IMR-90 (cell line): ENCODE data around the gene SMCO3. TPM values are rescaled to one million over a fixed set of nuclear protein-coding genes. Genes with fewer than 3 reads are reported as not detected.

ENCODE experiments used
- ATAC-seq: fragments of 200-7000 bp; cut with Tn5 transposase; 2 replicates; pipeline ENCODE4 v1.9.1; 2020; ENCODE audit warnings: low read depth, mild to moderate bottlenecking, moderate library complexity
- BruUV-seq: library from RNA; stranded (reverse); fragments of 400-500 nt; replicated peaks from 2 replicates; lab custom pipeline; 2021; lab: Mats Ljungman, UMichigan
- CTCF ChIA-PET: fragments of 300-600 bp; formaldehyde crosslinking; extraction: SDS; loops from one replicate; lab custom pipeline; 2021; ENCODE audit warnings: antibody characterized with exemption; lab: Yijun Ruan, JAX
- POLR2A ChIA-PET: fragments of 300-600 bp; sonication (Branson Sonifier 250); formaldehyde crosslinking; loops from one replicate; lab custom pipeline; 2022; ENCODE audit warnings: antibody characterized with exemption; ENCODE audit not compliant: unreplicated experiment; lab: Charles Lee
- DNase-seq: peaks from one replicate; pipeline ENCODE4 v3.0.0; 2013
- H2AFZ ChIP-seq: replicated peaks from 2 replicates; pipeline ENCODE3; 2013; ENCODE audit warnings: low read length, mild to moderate bottlenecking; ENCODE audit not compliant: poor library complexity
- H2AK5ac ChIP-seq: 2 replicates; pipeline ENCODE4 v1.6.1; 2013; ENCODE audit warnings: low read depth, low read length, inconsistent platforms
- H2AK9ac ChIP-seq: replicated peaks from 2 replicates; pipeline ENCODE3; 2013; ENCODE audit warnings: mild to moderate bottlenecking, low read depth, low read length, moderate library complexity; ENCODE audit not compliant: poor library complexity
- H2BK120ac ChIP-seq: 2 replicates; pipeline ENCODE4 v1.6.1; 2013; ENCODE audit warnings: low read depth, low read length, inconsistent platforms
- H2BK15ac ChIP-seq: 3 replicates; pipeline ENCODE4 v1.6.1; 2013; ENCODE audit warnings: low read depth, low read length, inconsistent platforms
- H2BK20ac ChIP-seq: 2 replicates; pipeline ENCODE4 v1.6.1; 2013; ENCODE audit warnings: low read depth, mild to moderate bottlenecking, inconsistent platforms, low read length, moderate library complexity
- H2BK5ac ChIP-seq: 2 replicates; pipeline ENCODE4 v1.6.1; 2013; ENCODE audit warnings: mild to moderate bottlenecking, low read depth, low read length, inconsistent platforms; ENCODE audit not compliant: poor library complexity, severe bottlenecking
- H3K14ac ChIP-seq: replicated peaks from 2 replicates; pipeline ENCODE4 v1.6.1; 2013; ENCODE audit warnings: low read depth, low read length, inconsistent platforms
- H3K18ac ChIP-seq: 2 replicates; pipeline ENCODE4 v1.6.1; 2013; ENCODE audit warnings: low read depth, low read length, control low read depth
- H3K23ac ChIP-seq: 2 replicates; pipeline ENCODE4 v1.6.1; 2013; ENCODE audit warnings: low read depth, low read length, inconsistent platforms
- H3K27ac ChIP-seq: 2 replicates; pipeline ENCODE4 v1.5.1; 2013; ENCODE audit warnings: mild to moderate bottlenecking, control low read depth, low read length; ENCODE audit not compliant: insufficient read depth
- H3K27me3 ChIP-seq: 2 replicates; pipeline ENCODE4 v1.6.1; 2013; ENCODE audit warnings: low read length; ENCODE audit not compliant: control insufficient read depth, insufficient read depth
- H3K36me3 ChIP-seq: 2 replicates; pipeline ENCODE4 v1.6.1; 2013; ENCODE audit warnings: low read length, mixed read lengths; ENCODE audit not compliant: control insufficient read depth, insufficient read depth
- H3K4ac ChIP-seq: 2 replicates; pipeline ENCODE4 v1.6.1; 2013; ENCODE audit warnings: low read depth, low read length, inconsistent platforms
- H3K4me1 ChIP-seq: 2 replicates; pipeline ENCODE4 v1.6.1; 2013; ENCODE audit warnings: low read length, mixed read lengths; ENCODE audit not compliant: control insufficient read depth, insufficient read depth
- H3K4me2 ChIP-seq: 2 replicates; pipeline ENCODE4 v1.6.1; 2013; ENCODE audit warnings: low read depth, mild to moderate bottlenecking, control low read depth, low read length, moderate library complexity
- H3K4me3 ChIP-seq: 2 replicates; pipeline ENCODE4 v1.5.1; 2013; ENCODE audit warnings: low read depth, mild to moderate bottlenecking, control low read depth, low read length, moderate library complexity; ENCODE audit not compliant: insufficient read depth
- H3K56ac ChIP-seq: 2 replicates; pipeline ENCODE4 v1.6.1; 2013; ENCODE audit warnings: low read length, inconsistent platforms; ENCODE audit not compliant: insufficient read depth; ENCODE audit errors: extremely low read depth
- H3K79me1 ChIP-seq, 2 experiments: 2 replicates each; pipeline ENCODE4 v1.6.1; 2013; ENCODE audit warnings: low read length in 2 of 2, inconsistent platforms in 1 of 2, low read depth in 1 of 2
- H3K9ac ChIP-seq: 2 replicates; pipeline ENCODE4 v1.6.1; 2013; ENCODE audit warnings: low read depth, low read length, control low read depth
- H3K9me1 ChIP-seq: 2 replicates; pipeline ENCODE4 v1.6.1; 2013; ENCODE audit warnings: low read length, inconsistent platforms; ENCODE audit not compliant: insufficient read depth
- H3K9me3 ChIP-seq: 2 replicates; pipeline ENCODE4 v1.6.1; 2013; ENCODE audit warnings: low read length; ENCODE audit not compliant: control insufficient read depth, insufficient read depth
- H4K20me1 ChIP-seq: 2 replicates; pipeline ENCODE4 v1.6.1; 2013; ENCODE audit warnings: low read length, inconsistent platforms; ENCODE audit not compliant: insufficient read depth
- H4K5ac ChIP-seq: 2 replicates; pipeline ENCODE4 v1.6.1; 2013; ENCODE audit warnings: mild to moderate bottlenecking, low read depth, low read length, control low read depth
- H4K8ac ChIP-seq, 2 experiments: 2 replicates each; pipeline ENCODE4 v1.6.1; 2013; ENCODE audit warnings: low read depth in 2 of 2, low read length in 2 of 2, control low read depth in 1 of 2, inconsistent platforms in 1 of 2
- H4K91ac ChIP-seq: 2 replicates; pipeline ENCODE4 v1.6.1; 2013; ENCODE audit warnings: low read depth, low read length, inconsistent platforms; ENCODE audit not compliant: insufficient read depth
- CEBPB ChIP-seq: IDR thresholded peaks from 2 replicates; pipeline ENCODE4 v1.6.1; 2012; ENCODE audit warnings: low read depth, low read length, improper control_type of control experiment
- CHD1 ChIP-seq: IDR thresholded peaks from 2 replicates; pipeline ENCODE4 v1.6.1; 2012; ENCODE audit warnings: low read depth, low read length, improper control_type of control experiment
- FOS ChIP-seq: fragments of 150-350 bp; IDR thresholded peaks from 2 replicates; pipeline ENCODE4 v1.6.1; 2016; ENCODE audit warnings: low read depth, low read length
- MAFK ChIP-seq: IDR thresholded peaks from 2 replicates; pipeline ENCODE4 v1.6.1; 2012; ENCODE audit warnings: low read depth, low read length, improper control_type of control experiment
- MXI1 ChIP-seq: IDR thresholded peaks from 2 replicates; pipeline ENCODE4 v1.6.1; 2012; ENCODE audit warnings: low read depth, mild to moderate bottlenecking, low read length, moderate library complexity, borderline replicate concordance
- POLR2A ChIP-seq: IDR thresholded peaks from 2 replicates; pipeline ENCODE4 v1.6.1; 2012; ENCODE audit warnings: mild to moderate bottlenecking, low read depth, low read length
- RFX5 ChIP-seq: IDR thresholded peaks from 2 replicates; pipeline ENCODE4 v1.8.0; 2012; ENCODE audit warnings: low read depth, mild to moderate bottlenecking, low read length, moderate library complexity
- SMC3 ChIP-seq: fragments of 150-350 bp; IDR thresholded peaks from 2 replicates; pipeline ENCODE4 v1.6.1; 2016; ENCODE audit warnings: low read depth, mild to moderate bottlenecking, antibody characterized with exemption, low read length, moderate library complexity
- WGBS, 2 experiments: methylation state at CpG; one replicate each; pipeline versions ENCODE4 v1.1.5 to v1.1.7; 2013; ENCODE audit warnings: missing lambda C conversion rate in 2 of 2; ENCODE audit not compliant: insufficient read length in 1 of 2; ENCODE audit errors: extremely low coverage in 2 of 2; 5-methylcytosine and 5-hydroxymethylcytosine counted together
- dilution Hi-C: fragments of 300-500 bp; cut with HindIII; formaldehyde crosslinking; loops from one replicate; pipeline ENCODE4 v1.14.3; 2018; ENCODE audit warnings: low sequenced_read_pairs; ENCODE audit not compliant: unreplicated experiment
- in situ Hi-C: fragments of 300-500 bp; cut with MboI; formaldehyde crosslinking; loops from 3 replicates; pipeline ENCODE4 v1.14.3; 2019; ENCODE audit warnings: low sequenced_read_pairs, inconsistent platforms, mixed read lengths
- intact Hi-C: fragments of 100-400 bp; cut with micrococcal nuclease; formaldehyde crosslinking; loops from 2 replicates; pipeline ENCODE4 v1.10.0; 2022
- polyA plus RNA-seq, 3 experiments: library from polyadenylated mRNA; depleted of rRNA; stranded (reverse); fragments of >200 nt; gene quantifications; 2 replicates each; pipeline ENCODE4 v1.2.3, GENCODE V29; 2012; ENCODE audit warnings: low replicate concordance in 1 of 3
- total RNA-seq: library from RNA; depleted of rRNA; stranded (reverse); fragments of >200 nt; gene quantifications from 2 replicates; pipeline ENCODE4 v1.2.3, GENCODE V29; 2012
- TF ChIP-seq, protein P1 (sequence below): fragments of 150-350 bp; IDR thresholded peaks from 2 replicates; pipeline ENCODE4 v1.6.1; 2017; ENCODE audit warnings: mild to moderate bottlenecking, antibody characterized with exemption, low read length, low read depth

Gene SMCO3
- total and polyA plus RNA-seq, 2 of the 4 experiments (the other 2 are of a cell fraction): under 0.01 to 0.07 TPM

GRCh38 chr12:14774906-14775635 lies 38.9 kb downstream of the SMCO3 start:
- intact Hi-C loops: loop anchor here (1.0 to 10.0 kb wide), 4 partner anchors 28 to 1570 kb away; partner anchors contain the start of genes C12orf60, MGST1 and WBP11
- peak overlapping the region; percentile 76 for H3K4me2 ChIP-seq
- no peaks in the 10 kb centered on the region for H3K27me3 ChIP-seq
- H4K8ac ChIP-seq: peak overlapping the region; percentile 85 to 87
- H4K20me1 ChIP-seq: no peaks in the 10 kb centered on the region; the same call in 1 of the 2 replicates
- H2BK20ac ChIP-seq: peak overlapping the region; percentile 48; the same call in 1 of the 2 replicates
- peak overlapping the region; percentile 56 for H2BK120ac ChIP-seq
- 3% methylated on average over 16 of the region's 34 CpGs; no CpG with 5 or more reads in 1 of the 2 experiments for WGBS, 2 experiments
- peak overlapping the region; percentile 45; the same call in 1 of the 3 replicates for H2BK15ac ChIP-seq
- H2AK9ac ChIP-seq: peak overlapping the region; percentile 87
- peak overlapping the region; percentile 65 for H3K56ac ChIP-seq
- peak overlapping the region; percentile 98 for H3K27ac ChIP-seq
- H3K4ac ChIP-seq: peak overlapping the region; percentile 85
- H3K4me3 ChIP-seq: peak overlapping the region; percentile 92
- H3K23ac ChIP-seq: peak overlapping the region; percentile 85
- peak; percentile 1 for ATAC-seq
- H3K18ac ChIP-seq: peak overlapping the region; percentile 60
- in situ Hi-C loops: loop anchor here (5.0 to 25.0 kb wide), 3 partner anchors 388 to 1112 kb away; partner anchors contain the start of gene STRAP
- peak overlapping the region; percentile 91 for H3K9ac ChIP-seq
- no peaks in the 10 kb centered on the region for H3K36me3 ChIP-seq
- peak; percentile 65 for DNase-seq
- peak overlapping the region; percentile 89 for H3K14ac ChIP-seq
- H4K91ac ChIP-seq: peak overlapping the region; percentile 73
- POLR2A ChIA-PET: interaction anchor here (0.9 kb wide), 1 partner anchor 31 kb away, joined by 3 read pairs; no protein-coding TSS in a partner anchor
- peak; percentile 32; the same call in 1 of the 2 replicates for TF ChIP-seq FOS
- TF ChIP-seq MXI1: no peak
- TF ChIP-seq, protein P1, sequence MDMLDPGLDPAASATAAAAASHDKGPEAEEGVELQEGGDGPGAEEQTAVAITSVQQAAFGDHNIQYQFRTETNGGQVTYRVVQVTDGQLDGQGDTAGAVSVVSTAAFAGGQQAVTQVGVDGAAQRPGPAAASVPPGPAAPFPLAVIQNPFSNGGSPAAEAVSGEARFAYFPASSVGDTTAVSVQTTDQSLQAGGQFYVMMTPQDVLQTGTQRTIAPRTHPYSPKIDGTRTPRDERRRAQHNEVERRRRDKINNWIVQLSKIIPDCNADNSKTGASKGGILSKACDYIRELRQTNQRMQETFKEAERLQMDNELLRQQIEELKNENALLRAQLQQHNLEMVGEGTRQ: no peak
- peak; percentile 88 for TF ChIP-seq CEBPB
- no peak for TF ChIP-seq CHD1
- no peak for TF ChIP-seq MAFK
- TF ChIP-seq POLR2A: peak; percentile 48
- no peak for TF ChIP-seq SMC3
- TF ChIP-seq RFX5: no peak
- peaks cover 6% of the 10 kb centered on the region for H3K4me1 ChIP-seq
- H4K5ac ChIP-seq: peak overlapping the region; percentile 58
- dilution Hi-C loops: no loop called here
- H3K79me1 ChIP-seq: peaks cover 3 to 35% of the 10 kb centered on the region in 2 experiments; a peak in 2 of 4 replicates
- H3K9me3 ChIP-seq: no peaks in the 10 kb centered on the region; the same call in 1 of the 2 replicates
- H2AFZ ChIP-seq: peak overlapping the region; percentile 87
- H3K9me1 ChIP-seq: 0 out of 2 replicates have a peak, but pooled peaks cover 3% of the 10 kb centered on the region
- no TSS peak for BruUV-seq
- peak overlapping the region; percentile 33 for H2AK5ac ChIP-seq
- peak overlapping the region; percentile 86 for H2BK5ac ChIP-seq
- CTCF ChIA-PET: no interaction called here
